ENCODE results near the gene TUBG2.

TUBG2 gene

DNA sequence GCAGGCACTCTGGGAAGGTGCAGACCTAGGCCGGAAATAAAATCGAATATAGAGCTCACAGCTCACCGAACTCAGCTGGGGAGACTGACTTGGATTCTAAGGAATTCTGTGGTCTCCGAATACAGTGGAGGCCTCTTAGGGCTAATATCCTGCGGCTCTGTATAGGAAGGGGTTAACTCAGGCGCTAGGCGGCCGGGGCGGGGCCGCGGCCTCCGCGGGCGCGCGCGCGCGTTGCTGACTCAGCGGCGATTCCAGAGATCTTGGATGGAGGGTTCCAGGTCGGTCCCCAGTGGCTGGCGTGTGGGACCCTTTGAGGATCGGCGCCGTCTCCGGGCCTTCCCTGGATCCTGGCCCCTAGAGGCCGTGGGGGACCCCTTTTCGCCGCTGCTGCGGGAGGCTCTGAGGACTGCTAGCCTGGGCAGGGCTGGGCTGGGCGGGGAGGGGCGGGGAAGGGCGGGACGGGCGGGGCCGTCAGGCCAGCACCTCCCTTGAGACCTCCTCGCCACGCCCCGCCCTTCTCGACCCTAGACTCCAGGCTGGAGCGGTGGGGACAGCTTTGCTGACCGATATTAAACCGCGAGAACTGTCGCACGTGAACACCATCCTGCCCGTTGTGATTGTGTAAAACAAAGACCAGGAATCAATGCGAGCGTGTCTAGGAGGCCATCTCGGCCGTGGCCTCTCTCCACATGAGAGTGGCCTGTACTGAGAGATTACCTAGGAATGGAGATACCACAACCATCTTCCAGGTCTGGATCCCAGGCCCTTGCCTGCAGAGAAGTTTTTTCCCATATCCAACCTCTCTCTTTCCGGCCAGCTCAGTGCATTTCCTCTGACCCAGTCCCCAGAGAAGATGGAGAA lies 19.1 kb downstream of the TUBG2 start:
- TF ChIP-seq CTCF (IDR thresholded peaks at IDR 0.05; ENCODE audit: low read depth, low read length, missing control alignments), result no peak
- peak overlapping the region; percentile 46 for H3K4me3 ChIP-seq (replicated peaks; ENCODE audit: low read depth, low read length)
- DNase-seq (ENCODE audit: extremely low read depth, low read depth), result no peak

GRCh38 chr17:42678951-42679491 lies 19.9 kb downstream of the TUBG2 start:
- DNase-seq (ENCODE audit: extremely low read depth, low read depth), result no peak
- H3K4me3 ChIP-seq (replicated peaks; ENCODE audit: low read depth, low read length), result peak overlapping the region; percentile 46
- no peak for TF ChIP-seq CTCF (IDR thresholded peaks at IDR 0.05; ENCODE audit: low read depth, low read length, missing control alignments)

DNA sequence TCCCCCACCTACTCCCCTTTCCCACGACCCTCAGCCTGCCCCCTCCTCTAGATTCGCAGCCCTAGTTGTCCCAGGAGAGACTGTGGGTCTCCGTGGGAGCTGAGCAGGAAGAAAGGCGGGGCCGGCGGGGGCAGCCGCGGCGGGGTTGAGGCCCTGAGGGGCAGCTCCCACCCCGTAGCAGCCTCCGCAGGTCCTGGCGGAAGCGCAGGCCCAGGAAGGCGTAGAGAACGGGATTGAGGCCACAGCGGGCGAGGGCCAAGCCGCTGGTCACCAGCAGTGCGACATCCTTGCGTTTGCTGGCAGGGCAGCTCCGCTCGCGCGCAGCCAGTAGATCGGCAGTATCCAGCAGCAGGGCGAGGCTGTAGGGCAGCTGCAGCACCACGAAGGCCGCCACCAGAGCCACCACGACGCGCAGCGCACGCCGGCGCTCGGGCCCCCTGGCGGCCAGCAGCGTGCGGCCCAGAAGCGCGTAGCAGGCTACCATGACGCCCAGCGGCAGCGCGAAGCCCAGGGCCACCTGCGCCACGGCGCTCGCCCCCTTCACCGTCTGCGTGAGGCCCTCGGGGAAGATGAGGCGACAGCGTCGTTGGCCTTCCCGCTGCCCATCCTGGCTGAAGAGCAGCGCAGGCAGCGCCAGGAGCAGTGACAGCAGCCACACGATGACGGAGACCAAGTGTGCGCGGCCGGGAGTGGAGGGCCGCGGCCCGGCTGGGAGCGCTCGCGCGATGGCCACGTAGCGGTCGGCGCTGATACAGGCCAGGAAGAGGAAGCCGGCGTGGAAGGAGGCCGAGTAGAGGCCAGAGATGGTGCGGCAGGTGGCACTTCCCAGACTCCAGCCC lies 20.6 kb downstream of the TUBG2 start:
- H3K4me3 ChIP-seq (replicated peaks; ENCODE audit: low read depth, low read length), result peak overlapping the region; percentile 30
- DNase-seq (ENCODE audit: extremely low read depth, low read depth), result no peak
- TF ChIP-seq CTCF (IDR thresholded peaks at IDR 0.05; ENCODE audit: low read depth, low read length, missing control alignments), result peak; percentile 85

DNA sequence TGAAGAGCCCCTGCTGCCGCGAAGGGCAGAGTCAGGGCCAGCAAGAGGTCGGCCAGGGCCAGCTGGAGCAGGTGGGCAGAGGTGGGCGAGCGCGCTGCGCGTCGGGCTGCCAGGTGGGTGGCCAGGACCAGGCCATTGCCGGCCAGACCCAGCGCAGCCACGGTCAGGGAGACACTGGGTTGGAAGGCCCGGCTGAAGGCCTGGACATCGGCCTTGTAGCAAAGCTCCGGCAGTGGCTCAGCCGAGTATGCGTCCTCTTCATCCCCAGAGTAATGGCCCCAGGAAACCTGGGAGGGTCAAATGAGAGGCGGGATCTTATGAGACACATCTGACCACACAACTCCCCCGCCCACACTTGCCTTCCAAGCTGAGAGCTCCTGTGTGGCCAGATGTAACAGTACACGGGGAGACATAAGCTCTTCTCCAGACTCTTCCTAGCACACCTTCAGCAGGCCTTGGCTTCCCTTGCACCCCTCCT lies 21.3 kb downstream of the TUBG2 start:
- H3K4me3 ChIP-seq (replicated peaks; ENCODE audit: low read depth, low read length), result peak overlapping the region; percentile 30
- TF ChIP-seq CTCF (IDR thresholded peaks at IDR 0.05; ENCODE audit: low read depth, low read length, missing control alignments), result no peak
- no peak for DNase-seq (ENCODE audit: extremely low read depth, low read depth)

GRCh38 chr17:42681976-42682721 lies 23.1 kb downstream of the TUBG2 start, which contains the start of gene CNTNAP1:
Gene CNTNAP1, plus strand, starts transcription at chr17:42682531. Its CDS starts 299 bp downstream, at chr17:42682830.
- peak within 1 kb of the TSS; percentile 58 for H3K4me3 ChIP-seq (replicated peaks; ENCODE audit: low read depth, low read length)
- DNase-seq (ENCODE audit: extremely low read depth, low read depth), result no peak
- TF ChIP-seq CTCF (IDR thresholded peaks at IDR 0.05; ENCODE audit: low read depth, low read length, missing control alignments), result no peak

Measured in HFF-Myc (cell line).